ENCODE results near the gene ADGRD1.

The ADGRD1 gene

GRCh38 chr12:130981074-130981742 lies 27.5 kb downstream of the ADGRD1 start:
- no peak for DNase-seq
- Mint-ChIP-seq H3K27ac (peak overlapping the region; percentile 97), H3K9me3 (no peaks in the 10 kb centered on the region), H3K4me1 (peaks cover 54% of the 10 kb centered on the region), H3K4me3 (peak overlapping the region; percentile 45), H3K27me3 (ENCODE audit: low read depth, poor library complexity) (peaks cover 24% of the 10 kb centered on the region), H3K36me3 (ENCODE audit: low read depth) (no peaks in the 10 kb centered on the region)
- TF ChIP-seq CTCF (IDR thresholded peaks at IDR 0.05) = no peak

GRCh38 chr12:130981911-130982310 lies 28.2 kb downstream of the ADGRD1 start:
- no peaks in the 10 kb centered on the region for H3K36me3 Mint-ChIP-seq (ENCODE audit: low read depth)
- H3K4me1 Mint-ChIP-seq = peaks cover 54% of the 10 kb centered on the region
- no peak for TF ChIP-seq CTCF (IDR thresholded peaks at IDR 0.05)
- H3K27ac Mint-ChIP-seq = no peak overlapping the region
- no peak for DNase-seq
- H3K9me3 Mint-ChIP-seq = no peaks in the 10 kb centered on the region
- no peak overlapping the region for H3K4me3 Mint-ChIP-seq
- peaks cover 24% of the 10 kb centered on the region for H3K27me3 Mint-ChIP-seq (ENCODE audit: low read depth, poor library complexity)

- DNase-seq = no peak
- no peaks in the 10 kb centered on the region for H3K36me3 Mint-ChIP-seq (ENCODE audit: low read depth)
- H3K27ac Mint-ChIP-seq = no peak overlapping the region
- H3K9me3 Mint-ChIP-seq = no peaks in the 10 kb centered on the region
- peaks cover 26% of the 10 kb centered on the region for H3K27me3 Mint-ChIP-seq (ENCODE audit: low read depth, poor library complexity)
- no peak for TF ChIP-seq CTCF (IDR thresholded peaks at IDR 0.05)
- H3K4me1 Mint-ChIP-seq = peaks cover 50% of the 10 kb centered on the region
- no peak overlapping the region for H3K4me3 Mint-ChIP-seq
Observed at GRCh38 chr12:130982565-130983225, 29.0 kb downstream of the ADGRD1 start.

- H3K27ac Mint-ChIP-seq = no peak overlapping the region
- no peak for DNase-seq
- H3K27me3 Mint-ChIP-seq (ENCODE audit: low read depth, poor library complexity) = peaks cover 28% of the 10 kb centered on the region
- H3K4me1 Mint-ChIP-seq = peaks cover 46% of the 10 kb centered on the region
- no peak overlapping the region for H3K4me3 Mint-ChIP-seq
- H3K9me3 Mint-ChIP-seq = no peaks in the 10 kb centered on the region
- no peak for TF ChIP-seq CTCF (IDR thresholded peaks at IDR 0.05)
- H3K36me3 Mint-ChIP-seq (ENCODE audit: low read depth) = no peaks in the 10 kb centered on the region
Observed at GRCh38 chr12:130983328-130984017, 29.8 kb downstream of the ADGRD1 start.

- Mint-ChIP-seq H3K27ac (no peak overlapping the region), H3K9me3 (no peaks in the 10 kb centered on the region), H3K4me3 (no peak overlapping the region), H3K36me3 (ENCODE audit: low read depth) (no peaks in the 10 kb centered on the region), H3K27me3 (ENCODE audit: low read depth, poor library complexity) (peaks cover 30% of the 10 kb centered on the region), H3K4me1 (peaks cover 47% of the 10 kb centered on the region)
- TF ChIP-seq CTCF (IDR thresholded peaks at IDR 0.05) = no peak
- DNase-seq = no peak
Observed at GRCh38 chr12:130984183-130985058, 30.7 kb downstream of the ADGRD1 start.

All from nephron progenitor cell (in vitro differentiated cells).